ENCODE measurements around the gene BTBD9. TPM values are rescaled to one million over a fixed set of nuclear protein-coding genes. Genes with fewer than 3 reads are reported as not detected.
A peak's percentile ranks its signal among the peaks of the same experiment; 100 is the strongest.
"Not testable (repeated sequence)": the region's sequence is repeated elsewhere in the genome, so short reads cannot be mapped to it uniquely, and the experiment has no call there.

BTBD9 gene
- total and polyA plus RNA-seq, 2 donors: 2.9 to 4.2 TPM

DNA sequence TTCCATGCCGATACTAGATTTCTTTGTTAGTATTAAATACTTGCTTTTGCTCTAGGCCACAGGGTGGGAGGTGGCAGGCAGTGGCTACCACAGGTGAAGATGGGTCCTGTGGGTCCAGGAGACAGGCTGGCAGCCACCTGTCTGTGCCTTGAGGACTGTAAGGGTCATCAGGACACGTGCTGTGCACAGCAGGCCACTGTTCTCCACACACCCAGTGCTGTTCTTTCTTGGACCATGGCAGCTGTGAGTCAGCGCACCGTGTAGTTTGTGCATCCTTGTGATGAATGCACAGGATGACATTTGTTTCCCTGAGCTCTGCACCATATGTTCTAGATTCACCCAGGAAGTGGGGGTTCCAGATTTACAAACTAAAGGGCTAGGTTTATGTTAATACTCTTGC is 503.2 kb downstream of the BTBD9 start:
- peaks cover 7 to 9% of the 10 kb centered on the region in 2 donors for H3K36me3 ChIP-seq (ENCODE audit: control insufficient read depth in 2 of 2, insufficient read depth in 2 of 2, low read length in 1 of 2)
- peaks cover 12 to 29% of the 10 kb centered on the region in 2 donors for H3K4me1 ChIP-seq (ENCODE audit: control insufficient read depth in 2 of 2, insufficient read depth in 2 of 2, low read length in 2 of 2)
- no peak overlapping the region for H3K27ac ChIP-seq (ENCODE audit: low read depth in 1 of 2, low read length in 1 of 2)
- H3K9me3 ChIP-seq (ENCODE audit: control insufficient read depth in 2 of 2, insufficient read depth in 1 of 2, low read length in 1 of 2): no peaks in the 10 kb centered on the region
- DNase-seq (ENCODE audit: low read depth in 6 of 9, low spot score in 9 of 9): no peak
- H3K27me3 ChIP-seq (ENCODE audit: control insufficient read depth in 2 of 2, insufficient read depth in 1 of 2, low read length in 1 of 2): no peaks in the 10 kb centered on the region
- WGBS: 94% methylated on average over 4 of the region's 4 CpGs
- no peak overlapping the region for H3K4me3 ChIP-seq (ENCODE audit: low read length in 2 of 2)

DNA sequence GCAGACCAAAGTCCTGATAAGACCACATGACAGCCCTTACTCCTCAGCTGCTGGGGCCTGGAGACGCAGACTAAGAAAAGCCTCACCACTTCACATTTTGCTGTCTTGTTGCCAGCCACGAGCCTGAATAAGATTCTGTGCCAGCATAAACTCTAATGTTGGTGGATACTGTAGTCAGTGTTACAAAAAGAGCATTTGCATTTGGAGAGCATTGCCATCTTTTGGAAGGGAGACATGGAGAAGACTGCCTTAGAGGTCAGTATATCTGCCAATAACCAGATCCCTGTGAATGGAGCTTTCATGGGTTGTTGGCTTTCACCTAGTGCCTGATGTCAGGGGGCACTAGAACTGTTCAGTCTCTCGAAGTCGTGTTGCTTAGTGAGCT is 505.0 kb downstream of the BTBD9 start:
- WGBS: 69% methylated on average over 4 of the region's 4 CpGs
- Histone ChIP-seq H3K27me3 (ENCODE audit: control insufficient read depth in 2 of 2, insufficient read depth in 1 of 2, low read length in 1 of 2) (no peaks in the 10 kb centered on the region), H3K36me3 (ENCODE audit: control insufficient read depth in 2 of 2, insufficient read depth in 2 of 2, low read length in 1 of 2) (peaks cover 7 to 9% of the 10 kb centered on the region in 2 donors), H3K4me1 (ENCODE audit: control insufficient read depth in 2 of 2, insufficient read depth in 2 of 2, low read length in 2 of 2) (peaks cover 12 to 29% of the 10 kb centered on the region in 2 donors), H3K27ac (ENCODE audit: low read depth in 1 of 2, low read length in 1 of 2) (no peak overlapping the region), H3K4me3 (ENCODE audit: low read length in 2 of 2) (no peak overlapping the region), H3K9me3 (ENCODE audit: control insufficient read depth in 2 of 2, insufficient read depth in 1 of 2, low read length in 1 of 2) (no peaks in the 10 kb centered on the region)
- peak in 1 of 9 donors; percentile 43 for DNase-seq (ENCODE audit: low read depth in 6 of 9, low spot score in 9 of 9)

DNA sequence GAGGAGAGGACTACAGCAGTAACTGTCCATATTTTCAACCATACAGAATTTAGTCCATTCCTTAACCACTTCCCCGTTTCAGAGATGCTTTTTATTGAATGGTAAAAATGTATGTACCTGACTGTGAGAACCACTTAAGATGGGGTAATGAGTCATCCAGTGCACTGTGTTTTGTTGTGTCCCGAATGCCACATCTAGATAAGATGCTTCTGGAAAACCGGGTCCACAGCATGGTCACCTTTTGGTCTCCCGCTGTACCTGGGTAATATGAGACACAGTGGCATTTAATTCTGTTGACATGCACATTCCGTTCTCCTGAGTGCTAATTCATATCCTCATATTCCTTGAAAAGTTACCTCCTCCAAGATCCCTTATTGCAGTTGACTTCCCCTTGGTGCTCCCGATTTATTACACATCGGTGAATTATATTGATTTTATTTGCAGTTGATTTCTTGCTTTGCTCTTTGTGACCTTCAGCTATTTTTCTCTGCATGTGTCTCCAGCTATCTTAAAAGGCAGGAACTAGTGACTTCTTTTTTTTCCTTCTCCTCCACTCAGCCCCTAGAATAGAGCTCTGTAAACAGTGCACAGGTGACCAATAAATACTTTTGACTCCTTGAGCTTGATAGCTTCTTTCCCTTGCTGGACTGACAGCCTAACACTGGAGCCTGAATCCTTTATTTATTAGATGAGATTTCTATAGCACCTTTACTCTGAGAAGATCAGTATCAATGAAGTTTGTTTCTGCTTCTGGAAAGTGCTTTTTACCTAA is 505.6 kb downstream of the BTBD9 start:
- peak overlapping the region in 1 of 2 donors; percentile 34 for H3K27ac ChIP-seq (ENCODE audit: low read depth in 1 of 2, low read length in 1 of 2)
- peaks cover 7 to 9% of the 10 kb centered on the region in 2 donors for H3K36me3 ChIP-seq (ENCODE audit: control insufficient read depth in 2 of 2, insufficient read depth in 2 of 2, low read length in 1 of 2)
- WGBS: 98% methylated on average over 7 of the region's 7 CpGs
- no peak for DNase-seq (ENCODE audit: low read depth in 6 of 9, low spot score in 9 of 9)
- H3K4me3 ChIP-seq (ENCODE audit: low read length in 2 of 2): no peak overlapping the region
- H3K27me3 ChIP-seq (ENCODE audit: control insufficient read depth in 2 of 2, insufficient read depth in 1 of 2, low read length in 1 of 2): no peaks in the 10 kb centered on the region
- H3K9me3 ChIP-seq (ENCODE audit: control insufficient read depth in 2 of 2, insufficient read depth in 1 of 2, low read length in 1 of 2): no peaks in the 10 kb centered on the region
- H3K4me1 ChIP-seq (ENCODE audit: control insufficient read depth in 2 of 2, insufficient read depth in 2 of 2, low read length in 2 of 2): peaks cover 12 to 29% of the 10 kb centered on the region in 2 donors

DNA sequence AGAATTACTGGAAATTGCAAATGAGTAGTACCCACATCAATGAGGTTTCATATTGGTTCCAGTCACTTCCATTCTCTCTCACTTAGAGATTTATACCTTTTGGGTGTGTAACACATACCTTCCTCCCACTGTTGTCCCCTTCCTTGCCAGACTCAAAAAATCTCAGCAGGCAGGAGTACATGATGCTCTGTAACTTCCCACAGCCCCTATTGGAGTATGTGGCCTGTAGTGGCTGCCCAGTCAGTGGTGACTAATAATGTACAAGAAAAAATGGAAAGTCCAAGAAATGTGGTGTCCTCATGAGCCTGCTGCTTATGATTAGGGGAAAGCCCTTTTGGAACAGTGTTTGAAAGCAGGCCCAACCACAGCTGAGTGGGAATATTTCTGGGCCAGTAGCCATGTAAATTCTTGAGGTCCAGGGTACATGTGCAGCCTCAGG is 508.2 kb downstream of the BTBD9 start:
- Histone ChIP-seq H3K4me3 (ENCODE audit: low read length in 2 of 2) (no peak overlapping the region), H3K36me3 (ENCODE audit: control insufficient read depth in 2 of 2, insufficient read depth in 2 of 2, low read length in 1 of 2) (peaks cover 8 to 9% of the 10 kb centered on the region in 2 donors), H3K27me3 (ENCODE audit: control insufficient read depth in 2 of 2, insufficient read depth in 1 of 2, low read length in 1 of 2) (no peaks in the 10 kb centered on the region), H3K27ac (ENCODE audit: low read depth in 1 of 2, low read length in 1 of 2) (no peak overlapping the region), H3K4me1 (ENCODE audit: control insufficient read depth in 2 of 2, insufficient read depth in 2 of 2, low read length in 2 of 2) (peaks cover 2 to 16% of the 10 kb centered on the region in 2 donors), H3K9me3 (ENCODE audit: control insufficient read depth in 2 of 2, insufficient read depth in 1 of 2, low read length in 1 of 2) (no peaks in the 10 kb centered on the region)
- DNase-seq (ENCODE audit: low read depth in 6 of 9, low spot score in 9 of 9): no peak

DNA sequence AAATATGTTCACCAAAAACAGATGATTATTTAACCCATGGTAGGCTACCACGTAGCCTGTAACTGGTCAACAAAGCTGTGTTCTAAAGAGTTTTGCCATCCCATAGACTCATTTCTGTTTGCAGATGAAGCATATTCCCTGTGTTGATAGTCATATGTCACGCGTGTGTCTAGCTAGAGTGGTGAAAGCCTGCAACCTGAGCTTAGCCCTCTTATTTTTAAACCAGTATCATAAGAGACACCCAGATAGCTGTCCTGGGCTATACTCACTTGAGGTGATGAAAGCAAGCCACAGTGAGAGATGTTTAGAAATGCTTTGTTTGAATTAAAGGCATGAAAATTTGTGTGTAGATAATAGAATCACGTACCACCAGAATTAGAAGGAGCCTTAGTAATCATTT is 512.4 kb downstream of the BTBD9 start:
- WGBS: 98% methylated on average over 4 of the region's 4 CpGs
- Histone ChIP-seq H3K4me3 (ENCODE audit: low read length in 2 of 2) (no peak overlapping the region), H3K27ac (ENCODE audit: low read depth in 1 of 2, low read length in 1 of 2) (no peak overlapping the region), H3K9me3 (ENCODE audit: control insufficient read depth in 2 of 2, insufficient read depth in 1 of 2, low read length in 1 of 2) (no peaks in the 10 kb centered on the region), H3K36me3 (ENCODE audit: control insufficient read depth in 2 of 2, insufficient read depth in 2 of 2, low read length in 1 of 2) (peaks cover 0 to 6% of the 10 kb centered on the region in 2 donors), H3K27me3 (ENCODE audit: control insufficient read depth in 2 of 2, insufficient read depth in 1 of 2, low read length in 1 of 2) (no peaks in the 10 kb centered on the region), H3K4me1 (ENCODE audit: control insufficient read depth in 2 of 2, insufficient read depth in 2 of 2, low read length in 2 of 2) (no peaks in the 10 kb centered on the region)
- DNase-seq (ENCODE audit: low read depth in 6 of 9, low spot score in 9 of 9): no peak

DNA sequence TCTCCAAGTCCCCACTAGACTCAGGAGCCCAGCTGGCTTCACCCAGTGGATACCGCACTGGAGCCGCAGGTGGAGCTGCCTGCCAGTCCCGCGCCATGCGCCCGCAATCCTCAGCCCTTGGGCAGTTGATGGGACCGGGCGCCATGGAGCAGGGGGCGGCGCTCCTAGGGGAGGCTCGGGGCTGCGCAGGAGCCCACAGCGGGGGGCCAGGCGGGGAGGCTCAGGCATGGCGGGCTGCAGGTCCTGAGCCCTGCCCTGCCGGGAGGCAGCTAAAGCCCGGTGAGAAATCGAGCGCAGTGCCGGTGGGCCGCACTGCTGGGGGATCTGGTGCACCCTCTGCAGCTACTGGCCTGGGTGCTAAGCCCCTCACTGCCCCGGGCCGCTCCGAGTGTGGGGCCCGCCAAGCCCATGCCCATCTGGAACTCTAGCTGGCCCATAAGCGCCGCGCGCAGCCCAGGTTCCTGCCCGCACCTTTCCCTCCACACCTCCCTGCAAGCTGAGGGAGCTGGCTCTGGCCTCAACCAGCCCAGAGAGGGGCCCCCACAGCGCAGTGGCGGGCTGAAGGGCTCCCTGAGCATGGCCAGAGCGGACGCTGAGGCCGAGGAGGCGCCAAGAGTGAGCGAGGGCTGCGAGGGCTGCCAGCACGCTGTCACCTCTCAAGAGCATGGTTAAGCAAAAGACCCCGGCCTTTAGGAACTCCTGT is 515.4 kb downstream of the BTBD9 start:
- H3K9me3 ChIP-seq (ENCODE audit: control insufficient read depth in 2 of 2, insufficient read depth in 1 of 2, low read length in 1 of 2); H3K4me1 ChIP-seq (ENCODE audit: control insufficient read depth in 2 of 2, insufficient read depth in 2 of 2, low read length in 2 of 2); H3K4me3 ChIP-seq (ENCODE audit: low read length in 2 of 2); H3K27me3 ChIP-seq (ENCODE audit: control insufficient read depth in 2 of 2, insufficient read depth in 1 of 2, low read length in 1 of 2); H3K27ac ChIP-seq (ENCODE audit: low read depth in 1 of 2, low read length in 1 of 2); DNase-seq (ENCODE audit: low read depth in 6 of 9, low spot score in 9 of 9): not testable (repeated sequence)
- 96% methylated on average over 40 of the region's 40 CpGs for WGBS
- H3K36me3 ChIP-seq (ENCODE audit: control insufficient read depth in 2 of 2, insufficient read depth in 2 of 2, low read length in 1 of 2): peaks cover 0 to 15% of the 10 kb centered on the region in 2 donors

DNA sequence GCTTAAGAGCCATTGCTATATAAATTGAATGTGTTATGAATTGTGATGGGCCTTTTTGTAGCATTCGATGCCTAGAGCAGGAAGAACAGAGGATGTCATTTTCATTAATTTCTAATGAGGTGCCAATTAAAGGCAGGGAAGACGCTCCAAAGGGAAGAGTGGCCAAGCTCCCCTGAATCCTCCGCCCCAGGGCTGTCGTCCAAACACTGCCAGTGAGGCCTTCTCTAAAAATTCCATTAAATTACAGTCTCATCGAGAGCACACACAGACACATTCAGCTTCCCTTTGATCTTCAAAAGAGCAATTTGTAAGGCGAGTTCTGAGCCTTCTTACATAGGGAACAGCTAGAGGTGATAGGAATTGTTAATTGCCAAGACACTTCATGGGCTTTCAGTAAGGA is 520.2 kb downstream of the BTBD9 start:
- Histone ChIP-seq H3K27me3 (ENCODE audit: control insufficient read depth in 2 of 2, insufficient read depth in 1 of 2, low read length in 1 of 2) (no peaks in the 10 kb centered on the region), H3K36me3 (ENCODE audit: control insufficient read depth in 2 of 2, insufficient read depth in 2 of 2, low read length in 1 of 2) (peaks cover 0 to 29% of the 10 kb centered on the region in 2 donors), H3K9me3 (ENCODE audit: control insufficient read depth in 2 of 2, insufficient read depth in 1 of 2, low read length in 1 of 2) (no peaks in the 10 kb centered on the region), H3K4me3 (ENCODE audit: low read length in 2 of 2) (no peak overlapping the region), H3K27ac (ENCODE audit: low read depth in 1 of 2, low read length in 1 of 2) (no peak overlapping the region), H3K4me1 (ENCODE audit: control insufficient read depth in 2 of 2, insufficient read depth in 2 of 2, low read length in 2 of 2) (no peaks in the 10 kb centered on the region)
- WGBS: 96% methylated on average over 6 of the region's 6 CpGs
- no peak for DNase-seq (ENCODE audit: low read depth in 6 of 9, low spot score in 9 of 9)

DNA sequence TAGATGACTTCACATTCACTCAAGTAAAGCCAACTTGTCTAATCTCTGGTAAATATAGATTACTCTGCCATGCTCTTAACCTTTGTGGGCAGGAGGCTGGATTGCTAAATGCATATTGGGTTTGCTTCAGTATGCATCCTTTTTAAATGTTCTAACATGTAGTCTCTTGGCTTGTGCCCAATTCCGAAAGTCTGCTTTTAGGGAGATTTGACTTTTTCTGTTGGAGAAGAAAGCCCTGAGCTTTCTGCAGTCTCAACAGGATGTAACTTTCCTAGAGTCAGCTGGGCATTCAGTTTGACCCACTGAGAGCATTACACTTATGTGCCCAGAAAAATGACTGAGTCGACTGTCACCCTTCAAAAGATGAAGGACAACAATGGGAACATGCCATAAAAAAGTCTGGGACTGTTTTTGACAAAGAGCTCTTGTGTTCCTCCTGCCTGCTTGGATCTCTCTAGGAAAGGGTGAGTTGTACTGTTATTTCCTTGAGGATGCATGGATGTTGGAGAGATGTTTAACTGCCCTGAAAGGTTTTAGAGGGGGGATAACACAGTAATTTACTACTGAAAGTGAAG is 520.9 kb downstream of the BTBD9 start:
- Histone ChIP-seq H3K9me3 (ENCODE audit: control insufficient read depth in 2 of 2, insufficient read depth in 1 of 2, low read length in 1 of 2) (no peaks in the 10 kb centered on the region), H3K27me3 (ENCODE audit: control insufficient read depth in 2 of 2, insufficient read depth in 1 of 2, low read length in 1 of 2) (no peaks in the 10 kb centered on the region), H3K36me3 (ENCODE audit: control insufficient read depth in 2 of 2, insufficient read depth in 2 of 2, low read length in 1 of 2) (peaks cover 4 to 29% of the 10 kb centered on the region in 2 donors), H3K27ac (ENCODE audit: low read depth in 1 of 2, low read length in 1 of 2) (no peak overlapping the region), H3K4me3 (ENCODE audit: low read length in 2 of 2) (no peak overlapping the region), H3K4me1 (ENCODE audit: control insufficient read depth in 2 of 2, insufficient read depth in 2 of 2, low read length in 2 of 2) (no peaks in the 10 kb centered on the region)
- peak in 1 of 9 donors; percentile 11 for DNase-seq (ENCODE audit: low read depth in 6 of 9, low spot score in 9 of 9)
- WGBS: 92% methylated on average over 2 of the region's 2 CpGs

Measured in thymus (tissue), 11 donors.